ENCODE results near the gene MTUS2.

MTUS2 gene

DNA sequence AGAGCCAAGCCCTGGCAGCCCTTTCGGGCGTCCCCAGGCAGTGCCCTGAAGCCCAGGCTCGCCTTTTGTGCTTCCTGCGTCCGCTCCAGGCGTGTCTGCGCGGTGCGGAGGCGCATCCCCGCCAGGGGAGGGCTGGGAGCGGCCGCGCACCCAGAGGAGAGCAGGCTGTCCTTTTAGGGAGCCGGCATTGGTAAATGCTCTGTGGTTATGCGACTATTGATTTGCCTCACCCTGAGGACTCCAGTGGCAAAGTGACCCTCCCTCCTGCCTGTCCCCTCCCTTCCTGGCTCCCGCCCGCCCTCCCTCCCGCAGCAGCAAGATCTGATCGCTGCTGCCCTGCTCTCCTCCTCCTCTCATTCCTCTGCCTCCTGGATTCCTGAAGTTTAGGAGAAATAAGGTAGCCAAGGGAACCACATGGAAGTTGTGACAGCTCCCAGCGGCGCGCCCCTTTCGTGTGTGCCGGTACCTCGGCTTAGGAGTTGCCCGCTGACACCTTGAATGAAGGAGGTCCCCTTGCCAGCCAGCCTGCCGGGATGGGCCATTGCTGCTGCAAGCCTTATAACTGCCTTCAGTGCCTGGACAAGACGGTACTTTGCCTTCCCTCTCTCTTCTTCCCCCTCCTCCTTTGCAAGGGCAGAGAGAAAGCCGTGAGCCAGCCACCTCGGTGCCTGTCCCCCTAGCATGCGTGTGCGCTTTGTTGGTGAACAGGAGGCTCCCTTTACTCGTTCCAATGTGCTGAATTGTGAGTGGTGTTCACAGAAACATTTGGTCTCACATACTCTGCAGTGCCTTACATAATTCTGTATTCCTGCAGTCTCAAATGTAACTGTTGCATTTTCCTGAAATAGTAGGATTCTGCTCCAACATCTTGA lies 608.4 kb downstream of the MTUS2 start:
- no peak for DNase-seq

DNA sequence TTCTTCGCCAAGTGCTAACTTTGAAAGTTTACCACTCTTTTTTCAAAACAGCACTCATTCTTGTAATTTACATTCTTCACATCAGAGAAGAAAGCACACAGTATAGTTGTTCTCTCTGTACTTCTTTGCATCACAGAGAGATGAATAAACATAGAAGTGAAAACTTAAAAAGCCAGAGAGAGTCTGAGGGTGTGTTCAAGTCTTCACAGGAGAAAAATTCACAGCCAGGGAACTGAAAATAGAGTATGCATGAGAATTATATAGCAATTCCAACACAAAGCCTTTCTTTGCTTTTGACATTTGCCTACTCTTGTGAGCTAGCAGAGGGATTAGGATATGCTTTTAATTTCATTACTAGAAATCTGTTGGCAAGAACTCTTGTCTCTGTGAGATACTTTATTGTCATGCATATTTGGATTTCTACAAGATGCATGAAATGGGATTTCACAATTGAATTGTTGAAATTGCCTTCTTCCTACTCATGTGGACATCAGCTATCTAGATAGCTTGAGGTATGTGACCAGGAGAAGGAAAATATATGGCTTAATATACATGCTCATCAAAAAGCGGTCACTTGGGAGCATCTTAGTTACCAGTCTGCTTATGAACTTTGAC lies 609.3 kb downstream of the MTUS2 start:
- DNase-seq = no peak

DNA sequence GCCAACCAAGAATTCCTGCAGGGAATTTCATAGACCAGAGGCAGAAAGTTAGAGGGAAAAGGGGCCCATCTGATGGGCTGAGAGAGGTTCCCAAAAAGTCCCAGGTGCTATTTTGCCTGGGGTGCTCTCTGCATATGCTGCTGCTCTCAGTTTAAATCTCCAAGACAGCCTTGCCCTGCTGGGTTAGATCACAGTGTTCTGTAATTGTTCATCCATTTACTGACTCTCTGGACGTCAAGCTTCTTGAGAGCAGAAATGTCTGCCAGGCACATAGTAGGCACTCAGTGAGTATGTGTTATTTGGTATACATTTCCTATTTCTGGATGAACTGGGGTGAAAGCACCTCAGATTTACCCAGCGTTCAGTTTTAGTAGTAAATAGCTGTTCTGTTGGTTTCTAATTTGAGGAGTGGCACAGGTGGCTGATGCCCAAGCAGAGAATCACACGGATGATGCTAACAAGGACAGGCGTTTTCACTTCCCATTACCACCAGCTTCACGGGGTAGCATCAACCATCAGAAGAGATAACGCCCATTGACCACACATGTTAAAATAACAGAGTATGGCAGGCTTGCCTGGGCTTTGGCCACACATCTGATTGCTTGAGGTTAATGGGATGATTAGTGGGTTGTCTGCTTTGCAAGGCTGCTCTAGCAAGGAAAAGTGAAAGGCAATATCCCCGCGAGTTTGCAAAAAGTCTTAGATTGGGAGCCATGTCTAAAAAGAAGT lies 614.2 kb downstream of the MTUS2 start:
- DNase-seq = no peak

DNA sequence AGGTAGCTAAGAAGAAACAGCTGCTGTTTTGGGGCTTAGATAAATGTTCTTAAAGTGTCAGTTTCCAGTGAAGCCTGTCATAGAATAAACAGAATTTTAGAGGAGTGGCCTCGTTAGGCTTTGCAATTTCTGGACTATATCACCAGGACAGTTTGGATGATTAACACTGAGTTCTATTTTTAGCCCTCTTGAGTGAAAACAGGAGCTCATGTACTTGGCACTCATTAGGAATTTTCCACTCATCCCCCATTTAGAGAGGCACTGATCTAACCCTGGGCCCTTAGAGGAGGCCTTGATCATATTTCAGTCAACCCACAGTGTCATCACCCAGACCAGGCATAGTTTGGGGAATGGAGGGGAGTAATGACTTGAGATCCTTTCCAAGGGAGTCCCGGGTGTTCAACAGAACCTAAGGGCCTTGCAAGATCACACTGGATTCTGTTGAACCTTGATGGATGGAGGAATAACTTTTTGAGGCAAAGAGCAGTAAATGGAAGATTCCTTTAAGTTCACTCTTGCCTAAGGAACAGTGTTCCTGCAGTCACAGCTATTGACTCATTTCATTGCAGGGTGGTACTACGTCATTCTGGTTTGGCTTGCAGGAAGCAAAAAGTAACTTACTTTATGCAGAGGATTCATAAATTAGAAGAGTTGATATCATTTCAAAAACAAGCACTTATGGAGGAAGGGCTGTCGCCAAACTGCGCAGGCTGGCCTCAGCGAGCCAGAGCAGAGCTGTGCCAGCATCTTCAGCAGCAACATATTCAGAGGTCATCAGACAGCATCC lies 615.2 kb downstream of the MTUS2 start:
- no peak for DNase-seq

DNA sequence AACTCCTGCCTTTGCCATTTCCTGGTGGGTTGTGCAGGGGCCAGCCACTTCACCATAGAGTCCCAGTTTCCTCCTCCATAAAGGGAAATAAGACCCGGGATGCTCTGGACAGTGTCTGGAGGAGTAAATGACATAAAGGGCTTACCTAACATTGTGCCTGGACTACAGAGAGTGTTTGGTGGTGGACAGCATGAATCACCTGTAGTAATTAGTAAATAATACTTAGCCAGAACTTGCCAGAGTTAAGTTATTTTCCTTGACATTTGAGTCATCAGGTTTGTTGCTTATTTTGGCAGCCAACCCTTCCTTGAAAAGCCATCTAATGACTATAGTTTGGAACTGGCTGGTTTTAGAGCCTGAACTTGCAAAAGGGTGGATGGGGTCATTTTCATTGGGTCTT lies 616.2 kb downstream of the MTUS2 start:
- no peak for DNase-seq

DNA sequence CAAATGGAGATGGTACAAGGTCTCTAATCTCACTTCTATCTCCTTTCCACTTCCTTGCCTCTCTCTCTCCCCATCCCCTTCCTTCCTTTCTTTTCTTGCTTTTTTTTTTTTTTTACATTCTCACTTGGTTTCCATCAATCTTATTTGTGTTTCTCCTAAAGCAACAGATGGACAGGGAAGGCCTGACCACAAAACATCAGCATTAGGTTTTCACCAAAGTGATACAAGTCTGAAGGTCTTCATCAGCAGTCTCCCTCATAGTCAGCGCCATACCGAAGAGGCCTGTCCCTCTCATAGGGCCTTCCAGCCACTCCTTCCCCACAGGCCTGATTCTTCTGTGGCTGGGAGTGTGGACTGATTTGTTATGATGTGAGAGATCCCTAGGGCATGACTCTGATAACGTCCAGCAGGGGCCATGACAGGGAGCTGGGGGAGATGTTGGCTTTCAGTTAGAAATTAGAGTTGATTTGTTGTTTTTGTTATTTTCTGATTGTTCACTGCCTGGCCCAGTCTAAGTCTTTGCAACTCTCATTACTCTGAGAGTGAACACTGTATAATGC lies 616.7 kb downstream of the MTUS2 start:
- no peak for DNase-seq

DNA sequence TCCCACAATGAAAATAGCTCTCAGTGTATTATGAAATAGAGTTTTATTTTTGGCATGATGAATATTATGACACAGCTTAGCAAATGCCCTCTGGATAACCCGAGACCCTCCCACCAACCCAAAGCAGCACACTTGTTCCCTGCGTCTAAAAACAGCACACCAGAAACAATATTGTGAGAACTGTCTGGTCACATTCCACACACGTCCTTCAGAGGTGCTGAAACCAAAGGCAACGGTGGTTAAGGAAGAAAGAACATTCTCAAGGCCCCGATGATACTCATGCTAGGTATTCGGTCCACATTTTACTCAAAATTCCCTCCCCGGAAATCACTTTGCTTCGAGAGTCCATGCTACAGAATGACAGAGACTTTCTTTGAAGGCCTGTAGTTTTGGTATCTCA lies 618.6 kb downstream of the MTUS2 start:
- no peak for DNase-seq

DNA sequence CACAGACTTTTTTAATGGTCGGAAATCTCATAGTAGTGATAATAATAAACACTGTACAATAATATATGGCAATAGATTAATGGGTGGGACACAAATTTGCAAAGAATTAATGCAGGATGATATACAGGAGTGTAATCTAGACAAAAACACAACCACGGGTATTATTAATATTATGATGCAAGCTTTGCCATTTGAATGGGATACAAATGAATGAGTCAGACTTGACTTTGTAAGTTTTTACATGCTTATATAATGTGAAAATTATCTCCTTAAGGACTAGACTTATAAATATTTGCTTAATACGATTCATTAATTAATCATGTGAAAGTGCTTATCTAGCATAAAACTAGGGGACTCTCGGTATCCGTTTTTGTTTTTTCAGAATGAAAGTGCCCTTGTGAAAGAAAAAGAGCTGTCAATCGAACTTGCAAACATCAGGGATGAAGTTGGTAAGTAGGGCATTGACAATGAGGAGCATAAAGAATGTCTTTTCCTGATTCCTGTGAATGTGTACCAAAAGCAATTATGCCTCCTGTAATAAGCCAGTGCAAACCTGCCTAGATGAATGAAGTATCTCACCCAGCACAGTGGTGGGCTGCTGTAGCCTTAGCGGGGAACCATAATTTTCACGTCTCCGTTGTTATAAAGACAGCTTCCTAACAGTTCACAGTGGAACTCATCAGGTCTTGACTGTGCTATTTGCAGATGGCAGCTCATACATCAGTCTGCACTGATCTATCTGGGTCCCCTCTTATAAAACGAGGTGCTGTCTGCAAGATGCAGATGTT lies 619.7 kb downstream of the MTUS2 start:
- DNase-seq = no peak

DNA sequence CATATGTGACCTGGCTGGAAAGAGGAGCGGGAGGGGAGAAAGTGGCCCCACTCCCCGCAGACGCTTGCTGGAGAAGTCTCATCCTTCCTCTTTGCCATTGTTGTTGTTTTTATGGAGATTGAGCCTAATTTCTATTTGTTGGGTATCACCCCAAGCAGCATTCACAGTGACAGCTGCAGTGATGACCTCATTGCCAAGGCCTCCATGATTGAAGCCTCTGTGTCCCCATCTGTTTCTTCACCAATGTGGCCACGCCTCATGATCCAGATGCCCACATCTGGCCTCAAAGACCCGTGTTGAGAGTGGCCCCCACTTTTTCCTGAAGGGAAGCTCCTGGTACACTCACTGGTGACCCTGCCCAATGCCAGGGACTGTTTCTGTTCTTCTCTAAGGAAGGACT lies 621.2 kb downstream of the MTUS2 start:
- no peak for DNase-seq

DNA sequence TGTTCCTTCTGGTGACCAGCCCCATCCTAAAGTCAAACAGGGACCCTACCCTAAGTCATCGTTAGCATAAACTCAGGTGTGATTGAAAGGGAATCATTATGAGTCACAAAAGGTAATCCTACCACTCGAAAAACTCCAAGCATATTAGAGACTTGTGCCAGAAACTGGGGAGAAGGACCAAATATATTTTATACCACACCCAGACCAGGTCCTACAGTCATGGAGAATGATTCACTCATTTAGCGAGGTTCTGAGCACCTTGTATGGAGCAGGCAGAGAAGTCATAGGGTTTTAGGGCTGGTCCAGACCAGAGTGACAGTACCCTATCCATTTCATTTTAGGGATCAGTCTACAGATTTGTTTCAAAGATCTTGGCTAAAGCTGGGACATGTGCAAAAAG lies 625.9 kb downstream of the MTUS2 start:
- DNase-seq = no peak

DNA sequence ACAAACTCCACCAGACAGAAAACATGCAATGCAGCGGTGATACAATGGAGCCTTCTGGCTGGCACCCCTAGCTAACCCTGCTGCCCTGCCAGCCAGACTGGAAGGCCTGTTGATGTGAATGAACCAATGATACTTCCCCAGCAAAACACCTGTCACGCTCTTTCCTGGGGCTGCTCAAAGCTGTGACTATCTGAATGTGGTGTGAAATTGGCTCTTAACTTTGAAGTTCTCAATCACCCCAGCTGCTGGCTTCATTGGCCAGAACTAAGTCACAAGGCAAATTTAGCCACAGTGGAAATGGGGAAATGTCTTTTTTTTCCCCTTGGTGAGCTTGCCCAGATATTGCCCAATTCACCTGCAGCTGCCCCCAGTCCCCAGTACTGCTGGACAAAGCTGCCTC lies 628.0 kb downstream of the MTUS2 start:
- DNase-seq = no peak

DNA sequence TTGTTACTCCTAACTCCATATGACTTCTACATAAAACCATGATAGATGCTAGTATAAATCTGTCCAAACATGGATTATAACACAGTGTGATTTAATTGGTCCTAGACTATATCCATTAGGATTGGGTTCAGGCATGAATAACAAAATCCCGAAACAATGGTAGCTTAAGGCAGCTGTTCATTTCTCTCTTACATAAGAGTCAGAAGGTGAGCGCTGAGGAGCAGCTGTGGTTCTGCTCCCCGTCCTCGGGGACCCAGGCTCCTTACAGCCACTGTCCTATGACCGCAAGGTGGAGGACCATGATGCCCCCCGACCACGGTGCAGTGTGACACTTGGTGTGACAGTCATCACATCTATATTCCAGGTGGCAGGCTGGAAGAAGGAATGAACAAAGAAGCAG lies 629.6 kb downstream of the MTUS2 start:
- DNase-seq = no peak

DNA sequence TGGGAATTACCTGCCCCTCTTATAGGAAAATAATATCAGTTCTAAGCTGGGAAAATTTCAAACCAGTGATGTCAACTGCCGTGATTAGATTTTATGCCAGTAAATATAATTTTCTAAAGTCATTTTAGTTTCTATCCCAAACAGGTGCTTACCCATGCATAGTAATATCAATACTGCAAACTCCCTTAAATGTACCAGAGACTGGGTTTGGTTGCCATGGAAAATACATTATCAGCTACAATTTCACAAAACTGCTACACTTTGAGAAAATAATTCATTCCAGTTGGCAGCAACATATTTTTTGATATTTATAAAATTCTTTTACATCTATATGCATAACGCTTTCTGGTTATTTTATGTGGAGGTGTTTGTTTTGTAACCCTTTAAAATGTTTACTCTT lies 631.8 kb downstream of the MTUS2 start:
- no peak for DNase-seq

DNA sequence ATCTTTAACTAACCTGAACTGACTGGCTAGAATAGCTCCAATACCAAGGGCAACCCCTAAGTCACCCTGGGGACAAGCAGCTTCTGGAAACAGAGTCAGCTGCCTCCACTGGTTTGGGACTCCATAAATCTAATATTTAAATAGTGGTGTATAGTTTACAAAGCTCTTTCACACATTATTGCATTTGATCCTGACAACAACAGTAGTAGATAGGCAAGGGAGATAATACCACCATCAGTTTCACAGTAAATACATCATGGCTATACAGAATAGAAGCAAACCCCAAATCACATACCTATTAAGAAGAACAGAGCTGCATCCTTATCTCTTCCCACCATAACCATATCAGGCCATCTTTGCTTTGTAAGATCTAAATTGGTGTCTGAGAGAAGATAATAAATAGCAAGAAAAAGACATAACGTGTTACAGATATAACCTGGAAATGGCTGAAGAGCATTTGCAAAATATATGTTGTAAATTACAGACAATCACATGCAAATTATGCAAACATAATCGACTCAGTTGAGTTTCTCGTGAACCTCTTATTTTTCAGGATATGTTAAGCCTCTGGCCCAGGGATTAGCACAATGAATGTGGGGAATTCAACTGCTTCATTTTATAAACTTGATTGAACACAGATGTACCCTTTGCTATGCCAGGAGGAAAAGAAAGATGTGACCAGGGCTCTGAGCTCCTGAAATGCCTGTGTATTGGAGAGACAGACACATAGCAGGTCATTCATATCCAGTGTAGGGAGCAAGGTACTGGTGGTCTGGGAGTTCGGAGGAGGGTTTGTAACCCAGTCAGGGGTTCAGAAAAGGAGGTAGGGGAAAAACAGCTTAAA lies 632.9 kb downstream of the MTUS2 start:
- no peak for DNase-seq

DNA sequence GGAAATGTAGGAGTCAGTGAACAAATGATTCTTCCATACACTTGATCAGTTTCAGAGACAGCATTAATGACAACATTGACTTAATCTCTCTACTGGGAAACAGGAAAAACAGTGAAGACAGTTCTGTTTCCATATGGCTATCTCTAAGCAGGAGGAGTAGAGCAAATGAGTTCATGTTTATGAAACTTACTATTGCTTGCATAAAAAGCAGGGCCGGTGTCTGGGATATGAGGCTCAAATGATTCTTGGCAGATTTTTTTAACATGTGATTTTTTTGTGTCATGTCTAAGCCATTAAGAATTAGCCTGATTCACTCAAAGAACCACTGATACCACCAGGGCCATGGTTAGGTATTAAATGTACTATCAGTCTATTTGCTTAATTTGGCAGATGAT lies 633.5 kb downstream of the MTUS2 start:
- DNase-seq = no peak

DNA sequence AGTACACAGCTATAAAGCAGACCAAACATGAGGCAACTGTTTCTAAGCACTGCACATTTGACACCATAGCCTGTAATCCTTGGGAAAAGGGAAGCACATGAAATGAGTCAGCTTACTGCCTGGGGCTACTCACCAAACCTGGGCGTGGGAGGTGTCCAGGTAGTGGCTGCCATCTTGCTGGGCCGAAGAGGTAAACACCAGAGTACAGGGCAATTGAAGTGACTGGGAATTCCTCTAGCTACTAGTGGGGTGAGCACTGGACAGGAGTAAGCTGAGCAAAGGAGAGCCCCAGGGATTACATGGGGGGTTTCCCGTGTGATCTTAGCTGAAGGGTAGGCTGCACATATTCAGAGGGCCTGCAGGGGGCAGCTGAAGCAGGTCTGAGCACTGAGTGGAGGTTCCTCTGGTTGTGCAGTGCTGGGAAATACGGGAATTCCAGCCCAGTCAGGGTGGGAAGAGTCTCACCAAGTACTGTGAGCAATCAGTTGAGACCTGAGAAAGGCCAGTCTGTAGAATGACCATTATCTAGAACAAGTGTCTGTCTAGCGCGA lies 634.9 kb downstream of the MTUS2 start:
- no peak for DNase-seq

DNA sequence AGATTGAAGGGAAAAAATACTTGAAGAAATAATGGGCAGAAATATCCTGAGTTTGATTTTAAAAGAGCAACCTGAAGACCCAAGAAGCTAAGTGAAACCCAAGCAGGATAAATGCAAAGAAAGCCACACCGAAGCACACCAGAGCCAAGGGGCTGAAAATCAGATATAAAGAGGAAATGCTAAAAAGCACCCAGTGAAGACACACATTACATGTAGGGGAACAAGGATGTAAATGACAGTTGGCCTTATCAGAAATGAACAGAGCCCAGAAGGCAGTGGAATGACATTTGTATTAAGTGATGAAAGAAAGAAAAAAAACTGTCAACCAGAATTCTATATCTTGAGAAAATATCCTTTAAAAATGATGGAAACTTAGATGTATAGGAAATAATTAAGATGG lies 636.3 kb downstream of the MTUS2 start:
- no peak for DNase-seq

DNA sequence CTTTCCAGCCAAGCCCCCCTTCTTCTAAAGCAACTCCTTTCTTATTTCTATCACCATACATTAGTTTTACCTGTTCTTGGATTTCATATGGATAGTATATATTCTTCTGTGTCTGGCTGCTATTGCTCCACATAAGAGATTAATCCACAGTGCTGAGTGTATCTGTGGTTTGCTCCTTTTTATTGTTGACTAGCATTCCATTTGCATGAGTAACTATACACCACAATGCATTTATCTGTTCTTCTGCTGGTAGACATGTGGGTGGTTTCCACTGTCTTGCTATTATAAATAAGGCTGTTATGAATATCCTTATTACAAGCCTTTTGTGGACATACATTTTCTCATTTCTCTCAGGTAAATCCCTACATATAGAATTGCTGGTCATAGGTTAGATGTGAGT lies 637.2 kb downstream of the MTUS2 start:
- no peak for DNase-seq

DNA sequence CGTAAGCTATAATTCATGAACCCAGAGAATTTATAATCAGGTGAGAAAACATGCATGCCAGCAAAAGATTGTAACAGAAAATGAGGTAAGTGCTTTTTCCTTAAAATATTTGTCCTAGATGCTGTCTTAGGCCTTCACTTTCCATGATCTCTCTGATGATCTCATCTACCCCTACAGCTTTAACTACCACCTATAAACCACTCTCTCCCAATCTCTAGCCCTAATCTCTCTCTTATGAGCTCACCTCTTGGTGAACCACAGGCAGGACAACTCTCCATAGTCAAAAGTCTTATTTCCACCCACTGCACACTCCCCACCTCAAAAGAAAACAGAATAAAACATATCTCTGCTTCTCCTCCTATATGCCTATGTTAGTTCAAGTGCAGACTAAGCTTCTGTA lies 638.3 kb downstream of the MTUS2 start:
- no peak for DNase-seq

DNA sequence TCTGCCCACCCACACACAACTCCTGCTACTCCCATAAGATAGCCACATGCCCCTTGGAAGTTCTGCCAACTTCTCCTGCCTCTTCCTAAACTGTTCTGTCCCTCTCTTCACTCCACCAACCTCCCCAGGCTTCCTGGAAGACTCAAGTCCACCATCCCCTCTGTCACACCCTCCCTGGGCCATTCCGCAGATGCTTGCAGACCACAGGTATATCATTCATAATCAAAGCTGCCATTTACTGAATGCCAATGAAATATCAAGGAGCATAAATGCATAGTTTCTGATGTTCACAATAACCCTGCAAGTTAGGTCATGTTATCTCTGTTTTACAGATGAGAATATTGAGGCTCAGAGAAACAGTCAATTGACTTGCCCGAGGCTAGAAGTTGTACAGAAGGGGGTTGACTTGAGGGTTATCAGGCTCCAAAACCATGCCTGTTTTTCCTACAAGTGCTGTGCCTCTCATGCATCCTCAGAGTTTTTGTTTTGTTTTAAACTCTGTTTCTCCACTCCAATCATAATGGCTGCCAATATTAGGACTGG lies 639.7 kb downstream of the MTUS2 start:
- no peak for DNase-seq
